ENCODE measurements around the gene RFC1.
"Not testable (repeated sequence)": the region's sequence is repeated elsewhere in the genome, so short reads cannot be mapped to it uniquely, and the experiment has no call there.

Gene RFC1

GRCh38 chr4:39353478-39354253 lies 12.5 kb downstream of the RFC1 start:
- no peak for DNase-seq

DNA sequence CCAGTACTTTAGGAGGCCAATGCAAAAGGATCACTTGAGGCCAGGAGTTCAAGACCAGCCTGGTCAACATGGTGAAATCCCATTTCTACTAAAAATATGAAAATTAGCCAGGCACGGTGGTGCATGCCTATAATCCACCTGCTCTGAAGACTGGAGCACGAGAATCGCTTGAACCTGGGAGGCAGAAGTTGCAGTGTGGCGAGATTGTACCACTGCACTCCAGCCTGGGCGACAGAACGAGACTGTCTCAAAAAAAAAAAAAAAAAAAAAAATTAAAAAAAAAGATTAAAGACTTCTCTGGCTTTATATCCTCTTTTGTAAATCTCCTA lies 13.0 kb downstream of the RFC1 start:
- DNase-seq: not testable (repeated sequence)

DNA sequence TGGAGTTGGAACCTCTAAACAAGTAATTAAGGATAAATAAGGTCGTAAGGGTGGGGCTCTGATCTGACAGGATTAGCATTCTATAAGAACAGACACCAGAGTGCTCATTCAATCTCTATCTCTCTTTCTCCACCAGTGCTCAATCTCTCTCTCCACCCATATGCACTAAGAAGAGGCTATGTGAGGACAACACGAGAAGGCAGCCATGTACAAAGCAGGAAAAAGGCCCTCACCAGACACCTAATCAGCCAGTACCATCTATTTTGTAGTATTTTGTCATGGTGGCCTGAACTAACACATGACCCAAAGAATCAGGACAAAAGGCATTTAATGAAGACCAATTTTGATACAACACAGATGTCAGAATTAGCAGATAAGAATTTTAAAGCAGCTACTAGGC lies 16.8 kb downstream of the RFC1 start:
- DNase-seq: no peak

DNA sequence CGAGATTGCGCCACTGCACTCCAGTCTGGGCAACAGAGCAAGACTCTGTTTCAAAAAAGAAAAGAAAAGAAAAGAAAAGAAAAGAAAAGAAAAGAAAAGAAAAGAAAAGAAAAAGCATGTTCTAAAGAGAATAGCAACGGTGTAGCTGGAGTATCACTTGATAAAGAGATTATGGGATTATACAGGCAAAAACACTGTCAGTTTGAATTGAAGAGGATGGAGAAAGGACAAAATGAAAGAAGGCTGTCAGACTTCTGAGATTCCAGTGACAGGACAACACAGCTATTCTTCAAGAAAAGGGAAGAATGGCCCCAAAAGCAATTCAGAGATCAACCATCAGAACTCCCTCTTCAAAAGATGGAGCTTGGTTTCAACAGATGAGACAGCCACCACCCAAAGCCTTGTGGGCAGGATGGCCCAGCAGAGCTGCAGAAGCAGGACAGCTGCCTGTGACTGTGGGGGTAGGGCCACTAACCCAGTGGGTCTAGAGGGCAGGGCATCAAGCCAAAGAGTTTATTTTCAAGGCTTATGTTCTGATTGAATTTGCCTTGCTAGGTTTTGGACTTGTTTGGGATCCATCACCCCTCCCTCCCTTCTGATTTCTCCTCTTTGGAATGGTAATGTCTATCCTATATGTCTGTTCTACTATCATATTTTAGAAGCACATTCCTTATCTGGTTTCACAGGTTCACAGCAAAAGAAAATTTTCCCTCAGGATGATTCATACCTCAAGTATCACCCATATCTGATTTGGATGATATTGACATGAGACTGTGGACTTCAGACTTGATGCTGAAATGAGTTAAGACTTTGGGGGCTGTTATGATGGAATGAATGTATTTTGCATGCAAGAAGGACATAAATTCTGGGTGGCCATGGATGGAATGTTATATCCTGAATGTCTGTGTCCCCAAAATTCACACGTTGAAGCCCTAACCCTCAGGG lies 17.5 kb downstream of the RFC1 start:
- DNase-seq: no peak

DNA sequence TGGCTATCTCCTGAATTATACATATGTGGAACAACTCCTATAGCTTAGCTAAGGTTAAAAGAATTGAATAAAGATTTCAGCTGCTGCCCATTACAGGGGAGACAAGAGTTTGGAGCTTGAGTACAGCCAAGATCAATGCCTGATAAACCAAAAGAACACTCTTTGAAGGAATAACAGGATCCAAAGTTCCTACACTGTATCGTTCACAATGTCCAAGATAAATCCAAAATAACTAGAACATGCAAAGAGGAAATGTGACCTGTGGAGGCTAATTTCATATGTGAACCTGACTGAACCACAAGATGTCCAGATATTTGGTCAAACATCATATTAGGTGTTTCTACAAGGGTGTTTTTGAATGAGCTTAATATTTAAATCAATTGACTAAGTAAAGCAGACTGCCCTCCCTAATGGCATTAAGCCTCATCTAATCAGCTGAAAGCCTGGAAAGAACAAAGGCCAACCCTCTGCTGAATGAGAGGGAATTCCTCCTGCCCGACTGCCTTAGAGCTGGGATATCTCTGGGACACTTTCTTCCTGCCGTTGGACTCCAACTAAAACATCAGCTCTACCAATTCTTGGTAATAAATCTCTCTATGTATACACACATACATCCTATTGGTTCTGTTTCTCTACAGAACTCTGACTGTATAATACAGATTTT lies 19.2 kb downstream of the RFC1 start:
- no peak for DNase-seq

- DNase-seq: no peak
Observed at GRCh38 chr4:39342731-39343130, 23.4 kb downstream of the RFC1 start.

DNA sequence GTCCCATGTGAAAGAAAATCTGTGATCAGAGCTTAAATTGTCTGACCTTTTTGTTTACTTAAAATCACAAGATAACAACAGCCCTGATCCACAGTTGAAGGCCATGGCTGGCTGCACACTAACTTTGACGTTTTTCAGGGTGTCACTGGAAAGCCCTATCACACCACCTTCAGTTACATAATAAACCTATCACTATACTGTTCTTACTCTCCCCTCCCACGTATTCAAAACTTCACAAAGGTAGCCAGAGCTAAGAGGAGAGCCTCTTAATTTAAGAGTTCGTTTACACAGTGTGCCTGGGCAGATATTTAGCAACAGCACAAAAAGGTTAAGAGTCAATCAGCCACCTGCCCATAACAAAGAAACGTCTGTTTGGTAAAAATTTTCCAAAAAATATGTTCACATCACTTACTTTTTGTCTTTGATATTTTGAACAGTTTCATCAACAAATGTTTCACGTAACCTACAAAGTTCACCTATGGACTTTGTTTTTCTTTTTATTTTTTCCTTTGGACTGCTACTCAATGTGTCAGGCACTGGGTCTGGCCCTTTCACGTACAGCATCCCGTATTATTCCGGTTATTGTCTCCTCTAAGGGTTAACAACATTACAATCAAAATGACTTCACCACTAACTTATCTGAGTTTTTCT lies 25.0 kb downstream of the RFC1 start:
- DNase-seq: no peak

DNA sequence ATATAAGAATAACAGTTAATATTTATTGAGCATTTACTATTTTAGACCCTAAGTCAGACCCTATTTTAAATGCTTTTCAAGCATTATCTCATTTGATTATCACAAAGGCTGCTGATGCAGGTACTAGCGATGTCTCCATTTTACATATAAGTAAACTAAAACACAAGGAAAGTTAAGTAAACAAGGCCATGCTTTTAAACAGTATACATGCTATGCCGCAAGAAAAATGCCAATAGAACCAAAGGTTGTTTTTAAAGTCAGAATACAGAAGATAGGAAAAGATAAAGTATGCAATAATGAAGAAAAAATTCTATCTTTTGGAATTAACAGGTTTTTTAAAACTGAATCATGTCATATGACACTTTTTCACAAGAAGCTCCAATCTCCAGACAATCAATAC lies 26.2 kb downstream of the RFC1 start:
- no peak for DNase-seq

DNA sequence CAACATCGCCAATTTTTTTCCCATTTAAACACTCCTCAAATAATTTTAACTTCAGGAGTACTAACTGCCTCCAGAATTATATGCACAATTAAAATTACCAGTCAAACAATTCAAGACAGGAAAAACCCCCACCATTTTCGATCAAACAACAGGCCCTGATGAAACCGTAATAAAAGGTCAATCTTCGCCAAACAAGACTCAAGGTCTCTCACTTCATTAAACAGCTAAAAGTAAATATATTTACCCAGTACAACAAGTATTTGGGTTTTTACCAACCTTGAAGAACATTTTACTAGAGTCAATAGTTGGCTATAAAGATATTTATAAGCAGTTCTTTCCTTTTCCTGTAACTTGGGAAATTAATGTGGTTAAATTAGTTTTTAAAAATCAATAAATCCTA lies 28.3 kb downstream of the RFC1 start:
- no peak for DNase-seq

- DNase-seq: no peak
Observed at GRCh38 chr4:39335566-39335965, 30.6 kb downstream of the RFC1 start.

DNA sequence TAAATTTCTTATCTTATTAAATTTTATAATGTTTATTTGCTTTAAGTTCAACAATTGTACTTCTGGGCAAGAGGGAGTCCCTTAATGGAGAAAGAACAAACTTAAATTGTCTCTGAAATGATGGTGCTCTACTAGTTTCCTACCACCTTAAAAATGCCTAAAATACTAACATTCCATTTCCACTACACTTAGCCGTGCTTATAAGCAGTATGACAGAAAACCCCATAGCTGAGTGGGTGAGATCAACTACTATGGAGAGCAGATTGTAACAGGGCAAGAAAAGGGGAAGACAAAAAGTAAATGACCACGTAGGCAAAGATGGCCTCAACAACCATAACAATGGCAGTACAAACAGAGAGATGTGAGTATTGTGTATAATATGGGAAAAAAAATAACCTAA lies 35.0 kb downstream of the RFC1 start:
- DNase-seq: no peak

GRCh38 chr4:39330353-39330752 lies 35.8 kb downstream of the RFC1 start:
- no peak for DNase-seq

DNA sequence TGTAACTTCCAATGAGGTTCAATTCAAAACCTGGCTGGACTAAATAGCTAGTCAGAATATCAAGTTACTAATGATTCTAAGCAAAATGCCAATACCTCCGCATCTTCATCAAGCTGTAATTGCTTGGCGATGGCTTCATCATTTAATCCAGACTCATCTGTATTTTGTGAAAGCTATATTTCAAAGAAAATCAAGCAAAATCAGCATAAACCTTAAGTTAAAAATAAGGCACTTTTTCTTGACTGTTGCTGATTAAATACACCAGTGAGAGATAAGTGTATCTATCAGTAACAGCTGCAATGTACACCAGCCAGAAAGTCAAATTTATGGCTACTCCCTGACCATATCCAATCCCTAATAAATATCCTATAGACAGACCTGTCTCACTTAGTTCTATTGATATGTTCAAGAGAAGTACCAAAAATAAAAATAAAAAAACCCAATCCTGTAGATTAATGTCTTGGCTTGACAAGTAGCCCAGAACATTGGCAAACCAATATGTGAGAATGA lies 39.6 kb downstream of the RFC1 start:
- DNase-seq: no peak

- DNase-seq: no peak
Observed at GRCh38 chr4:39324897-39325613, 41.1 kb downstream of the RFC1 start.

- DNase-seq: no peak
Observed at GRCh38 chr4:39324446-39324845, 41.7 kb downstream of the RFC1 start.

GRCh38 chr4:39323821-39324220 lies 42.3 kb downstream of the RFC1 start:
- DNase-seq: no peak

DNA sequence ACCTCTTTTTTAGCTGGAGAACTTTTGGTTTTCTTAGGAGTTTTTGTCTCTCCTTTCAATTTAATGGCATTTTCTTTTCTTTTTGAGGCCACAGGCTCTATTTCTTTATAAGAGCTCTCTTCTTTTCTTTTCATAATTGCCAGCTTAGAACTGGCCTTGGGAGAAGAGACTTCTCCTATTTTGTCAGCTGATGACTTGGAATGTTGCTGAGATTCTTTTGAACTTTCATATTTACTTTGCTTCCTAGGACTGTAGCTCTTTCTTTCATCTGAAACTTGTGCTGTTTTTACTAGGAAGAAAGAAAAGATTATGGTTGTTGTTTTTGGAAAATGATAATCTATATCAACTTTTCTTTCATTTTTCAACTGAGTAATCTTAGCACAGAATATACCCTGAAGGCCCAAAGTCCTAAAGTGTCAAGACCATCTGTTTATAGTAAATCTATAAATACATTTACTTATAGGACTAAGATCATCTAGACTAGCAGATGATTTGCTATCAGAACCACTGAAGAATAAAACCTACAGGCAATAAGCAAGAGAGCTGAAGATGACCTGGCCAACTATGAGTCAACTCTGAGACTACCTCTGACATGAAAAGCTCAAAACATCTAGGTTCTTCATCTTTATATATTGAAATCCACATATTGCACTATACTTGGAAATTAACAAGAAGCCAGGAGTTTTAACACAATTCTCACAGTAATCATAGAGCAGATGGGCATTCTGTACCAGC lies 45.6 kb downstream of the RFC1 start:
- no peak for DNase-seq

- no peak for DNase-seq
Observed at GRCh38 chr4:39319676-39320075, 46.5 kb downstream of the RFC1 start.

DNA sequence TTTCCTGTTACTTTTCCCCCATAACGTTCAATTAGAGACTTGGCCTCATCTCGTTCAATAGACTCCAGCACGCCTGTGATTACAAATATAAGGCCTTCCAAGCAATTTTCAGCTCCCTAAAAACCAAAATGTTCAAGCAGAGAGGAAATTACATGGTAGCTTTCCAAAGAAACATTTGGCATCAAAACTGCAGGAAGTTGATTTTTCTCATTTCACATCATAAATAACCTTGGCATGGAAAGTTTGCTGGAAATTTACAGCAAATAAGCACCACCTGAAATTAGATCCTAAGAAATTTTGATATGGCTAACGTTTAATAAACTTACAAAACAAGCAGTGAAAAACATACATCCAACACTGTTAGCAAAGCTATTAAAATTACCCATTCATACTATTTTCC lies 53.3 kb downstream of the RFC1 start:
- no peak for DNase-seq

- DNase-seq: no peak
Observed at GRCh38 chr4:39308611-39309010, 57.6 kb downstream of the RFC1 start.

DNA sequence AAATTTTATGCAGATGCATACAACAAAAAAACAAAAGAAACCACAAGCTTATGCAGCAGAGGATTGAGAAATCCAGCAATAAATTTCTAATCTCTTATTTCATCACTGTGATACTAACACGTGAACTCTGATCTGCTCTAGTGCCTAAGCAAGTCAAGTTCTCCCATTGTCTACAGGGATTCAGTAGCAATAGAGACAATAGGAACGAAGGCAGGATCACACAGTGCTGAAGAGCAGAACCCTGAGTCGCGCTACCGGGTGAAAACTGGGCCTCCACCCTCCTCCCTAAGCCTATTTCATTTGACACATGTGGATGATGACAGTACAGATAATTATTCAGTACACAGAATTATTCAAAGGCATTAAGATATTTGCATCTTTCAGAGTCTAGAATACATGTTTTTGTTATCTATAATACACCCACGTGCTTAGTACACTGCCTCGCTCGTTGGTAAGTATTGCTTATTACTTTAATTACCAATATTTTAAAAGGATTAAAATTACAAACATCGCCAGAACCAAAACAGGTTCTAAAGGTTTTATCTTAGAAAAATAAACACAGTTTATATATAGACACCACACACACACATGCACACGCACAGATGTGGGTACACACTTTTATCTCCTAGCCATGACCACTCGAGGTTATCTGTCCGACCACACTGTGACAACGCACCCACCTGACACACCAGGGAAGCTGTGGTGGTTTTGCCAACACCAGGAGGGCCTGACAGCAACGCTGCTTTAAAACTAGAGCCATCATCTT lies 60.1 kb downstream of the RFC1 start:
- no peak for DNase-seq

Data from NCI-H1436 (cell line).